Activated CD4-positive, alpha-beta memory T cell treated with anti-CD3 and anti-CD28 coated beads for 36 hours (primary cell): ENCODE measurements around the gene PARP3. TPM values are rescaled to one million over a fixed set of nuclear protein-coding genes. Genes with fewer than 3 reads are reported as not detected.

Experiments
- CTCF ChIA-PET: fragments of 350-600 bp; sonication (Branson Sonifier 250); formaldehyde crosslinking; loops from one replicate; lab custom pipeline; 2021; ENCODE audit warnings: antibody characterized with exemption, inconsistent platforms; lab: Charles Lee
- POLR2A ChIA-PET: fragments of 350-600 bp; sonication (Branson Sonifier 250); formaldehyde crosslinking; loops from one replicate; lab custom pipeline; 2021; ENCODE audit warnings: antibody characterized with exemption; lab: Charles Lee
- DNase-seq: peaks from one replicate; pipeline ENCODE4 v3.0.0-alpha.2; 2020
- H3K27ac Mint-ChIP-seq: one replicate; pipeline ENCODE4 v1.8.0; 2021; ENCODE audit warnings: mixed read lengths
- H3K27me3 Mint-ChIP-seq: one replicate; pipeline ENCODE4 v1.8.0; 2021; ENCODE audit warnings: mixed read lengths
- H3K36me3 Mint-ChIP-seq: one replicate; pipeline ENCODE4 v1.8.0; 2021; ENCODE audit warnings: mixed read lengths
- H3K4me1 Mint-ChIP-seq: one replicate; pipeline ENCODE4 v1.8.0; 2021; ENCODE audit warnings: low read depth, mixed read lengths
- H3K4me3 Mint-ChIP-seq: one replicate; pipeline ENCODE4 v1.8.0; 2021; ENCODE audit warnings: mild to moderate bottlenecking, mixed read lengths
- H3K9me3 Mint-ChIP-seq: one replicate; pipeline ENCODE4 v1.8.0; 2021; ENCODE audit warnings: mixed read lengths
- intact Hi-C: fragments of 100-400 bp; cut with micrococcal nuclease; formaldehyde crosslinking; loops from one replicate; pipeline ENCODE4 v1.15.1; 2023
- total RNA-seq, 2 experiments: library from RNA; stranded (reverse); gene quantifications; one replicate each; pipeline ENCODE4 v1.2.3, GENCODE V29; 2021

The PARP3 gene
- total RNA-seq, 2 experiments from 2014 or later = 12.1 to 13.4 TPM

- H3K4me3 Mint-ChIP-seq = no peak overlapping the region
- no peak overlapping the region for H3K27ac Mint-ChIP-seq
- H3K27me3 Mint-ChIP-seq = no peaks in the 10 kb centered on the region
- ChIA-PET POLR2A (no interaction called here), CTCF (interaction anchor here (0.8 to 2.5 kb wide), 4 partner anchors 9 to 38 kb away, joined by 3 to 12 read pairs (median 4); partner anchors contain the start of genes ABHD14A, ABHD14B and ACY1)
- intact Hi-C loops = loop anchor here (10.0 kb wide), 1 partner anchor 270 kb away; the partner anchor contains the start of gene TEX264
- no peaks in the 10 kb centered on the region for H3K9me3 Mint-ChIP-seq
- DNase-seq = no peak
- H3K4me1 Mint-ChIP-seq = peaks cover 18% of the 10 kb centered on the region
- H3K36me3 Mint-ChIP-seq = no peaks in the 10 kb centered on the region
Measured at GRCh38 chr3:51945031-51945840, 3.1 kb downstream of the PARP3 start.

- H3K27ac Mint-ChIP-seq = no peak overlapping the region
- POLR2A ChIA-PET = no interaction called here
- no peaks in the 10 kb centered on the region for H3K27me3 Mint-ChIP-seq
- peaks cover 9% of the 10 kb centered on the region for H3K4me1 Mint-ChIP-seq
- DNase-seq = no peak
- H3K9me3 Mint-ChIP-seq = no peaks in the 10 kb centered on the region
- CTCF ChIA-PET = interaction anchor here (2.0 to 2.5 kb wide), 2 partner anchors 28 to 37 kb away, joined by 5 to 12 read pairs; partner anchors contain the start of genes ABHD14A, ABHD14B and ACY1
- H3K36me3 Mint-ChIP-seq = no peaks in the 10 kb centered on the region
- intact Hi-C loops = loop anchor here (10.0 kb wide), 1 partner anchor 271 kb away; the partner anchor contains the start of gene TEX264
- H3K4me3 Mint-ChIP-seq = no peak overlapping the region
Measured at GRCh38 chr3:51945926-51946705, 4.0 kb downstream of the PARP3 start.

- H3K27me3 Mint-ChIP-seq = no peaks in the 10 kb centered on the region
- ChIA-PET CTCF (interaction anchor here (2.5 kb wide), 1 partner anchor 27 kb away, joined by 12 read pairs; the partner anchor contains the start of genes ABHD14A and ABHD14B), POLR2A (no interaction called here)
- H3K4me3 Mint-ChIP-seq = no peak overlapping the region
- no peak overlapping the region for H3K27ac Mint-ChIP-seq
- H3K4me1 Mint-ChIP-seq = peaks cover 7% of the 10 kb centered on the region
- no peaks in the 10 kb centered on the region for H3K36me3 Mint-ChIP-seq
- intact Hi-C loops = loop anchor here (10.0 kb wide), 1 partner anchor 272 kb away; the partner anchor contains the start of gene TEX264
- H3K9me3 Mint-ChIP-seq = no peaks in the 10 kb centered on the region
- DNase-seq = no peak
Measured at GRCh38 chr3:51946796-51947195, 4.6 kb downstream of the PARP3 start.

- CTCF ChIA-PET = interaction anchor here (2.5 kb wide), 1 partner anchor 27 kb away, joined by 12 read pairs; the partner anchor contains the start of genes ABHD14A and ABHD14B
- H3K27ac Mint-ChIP-seq = no peak overlapping the region
Measured at GRCh38 chr3:51947215-51947900, 5.2 kb downstream of the PARP3 start.

GRCh38 chr3:51948016-51948580, 5.9 kb downstream of the PARP3 start:
- no peak for DNase-seq
- ChIA-PET POLR2A (no interaction called here), CTCF (interaction anchor here (2.5 kb wide), 1 partner anchor 26 kb away, joined by 12 read pairs; the partner anchor contains the start of genes ABHD14A and ABHD14B)
- intact Hi-C loops = loop anchor here (10.0 kb wide), 1 partner anchor 273 kb away; the partner anchor contains the start of gene TEX264
- H3K4me3 Mint-ChIP-seq = no peak overlapping the region
- peaks cover 1% of the 10 kb centered on the region for H3K27me3 Mint-ChIP-seq
- no peak overlapping the region for H3K27ac Mint-ChIP-seq
- no peaks in the 10 kb centered on the region for H3K9me3 Mint-ChIP-seq
- H3K36me3 Mint-ChIP-seq = no peaks in the 10 kb centered on the region
- H3K4me1 Mint-ChIP-seq = peaks cover 2% of the 10 kb centered on the region

More at GRCh38 chr3:51947215-51947900, 5.2 kb downstream of the PARP3 start:
- POLR2A ChIA-PET = no interaction called here
- Mint-ChIP-seq H3K4me1 (peaks cover 7% of the 10 kb centered on the region), H3K36me3 (no peaks in the 10 kb centered on the region), H3K4me3 (no peak overlapping the region), H3K9me3 (no peaks in the 10 kb centered on the region), H3K27me3 (no peaks in the 10 kb centered on the region)
- DNase-seq = no peak
- intact Hi-C loops = loop anchor here (10.0 kb wide), 1 partner anchor 273 kb away; the partner anchor contains the start of gene TEX264

- ChIA-PET POLR2A (no interaction called here), CTCF (no interaction called here)
- DNase-seq = no peak
- Mint-ChIP-seq H3K27me3 (peaks cover 6% of the 10 kb centered on the region), H3K4me1 (no peaks in the 10 kb centered on the region), H3K36me3 (no peaks in the 10 kb centered on the region), H3K4me3 (no peak overlapping the region), H3K9me3 (no peaks in the 10 kb centered on the region), H3K27ac (no peak overlapping the region)
- intact Hi-C loops = loop anchor here (10.0 kb wide), 1 partner anchor 274 kb away; the partner anchor contains the start of gene TEX264
Measured at GRCh38 chr3:51949121-51949520, 7.0 kb downstream of the PARP3 start.

GRCh38 chr3:51950899-51951298, 8.7 kb downstream of the PARP3 start:
- no peak overlapping the region for H3K27ac Mint-ChIP-seq
- intact Hi-C loops = no loop called here

GRCh38 chr3:51953445-51953844, 11.3 kb downstream of the PARP3 start:
- Mint-ChIP-seq H3K27me3 (peaks cover 17% of the 10 kb centered on the region), H3K4me1 (peaks cover 2% of the 10 kb centered on the region), H3K27ac (no peak overlapping the region), H3K36me3 (peaks cover 4% of the 10 kb centered on the region), H3K4me3 (no peak overlapping the region), H3K9me3 (no peaks in the 10 kb centered on the region)
- no peak for DNase-seq
- ChIA-PET CTCF (interaction anchor here (1.0 to 2.0 kb wide), 6 partner anchors 8 to 20 kb away, joined by 3 to 9 read pairs (median 6); partner anchors contain the start of genes ABHD14B, PARP3 and RRP9), POLR2A (no interaction called here)
- intact Hi-C loops = no loop called here

More at GRCh38 chr3:51950899-51951298, 8.7 kb downstream of the PARP3 start:
- no peaks in the 10 kb centered on the region for H3K9me3 Mint-ChIP-seq
- H3K4me3 Mint-ChIP-seq = no peak overlapping the region
- no peaks in the 10 kb centered on the region for H3K36me3 Mint-ChIP-seq
- CTCF ChIA-PET = interaction anchor here (1.2 to 1.9 kb wide), 2 partner anchors 8 to 10 kb away, joined by 3 to 8 read pairs; partner anchors contain the start of gene RRP9
- peaks cover 2% of the 10 kb centered on the region for H3K4me1 Mint-ChIP-seq
- DNase-seq = no peak
- H3K27me3 Mint-ChIP-seq = peaks cover 17% of the 10 kb centered on the region
- POLR2A ChIA-PET = no interaction called here

- H3K9me3 Mint-ChIP-seq = no peaks in the 10 kb centered on the region
- intact Hi-C loops = no loop called here
- H3K36me3 Mint-ChIP-seq = peaks cover 4% of the 10 kb centered on the region
- ChIA-PET POLR2A (no interaction called here), CTCF (interaction anchor here (1.0 to 2.0 kb wide), 5 partner anchors 9 to 20 kb away, joined by 3 to 9 read pairs (median 4); partner anchors contain the start of genes ABHD14B, PARP3 and RRP9)
- no peak overlapping the region for H3K27ac Mint-ChIP-seq
- H3K4me3 Mint-ChIP-seq = no peak overlapping the region
- no peak for DNase-seq
- H3K4me1 Mint-ChIP-seq = peaks cover 2% of the 10 kb centered on the region
- H3K27me3 Mint-ChIP-seq = peaks cover 17% of the 10 kb centered on the region
Measured at GRCh38 chr3:51954105-51954504, 11.9 kb downstream of the PARP3 start.

- POLR2A ChIA-PET = no interaction called here
- Mint-ChIP-seq H3K27me3 (peaks cover 17% of the 10 kb centered on the region), H3K36me3 (peaks cover 4% of the 10 kb centered on the region), H3K27ac (no peak overlapping the region), H3K4me1 (peaks cover 2% of the 10 kb centered on the region), H3K9me3 (no peaks in the 10 kb centered on the region), H3K4me3 (no peak overlapping the region)
- no peak for DNase-seq
- intact Hi-C loops = no loop called here
- CTCF ChIA-PET = interaction anchor here (1.0 to 2.0 kb wide), 5 partner anchors 10 to 19 kb away, joined by 3 to 9 read pairs (median 4); partner anchors contain the start of genes ABHD14B, PARP3 and RRP9
Measured at GRCh38 chr3:51954713-51955112, 12.6 kb downstream of the PARP3 start.
